VCaP (cell line): ENCODE measurements around the gene CNOT11.
A peak's percentile ranks its signal among the peaks of the same experiment; 100 is the strongest.

ENCODE experiments used
- H3K27ac ChIP-seq: fragments of 450-650 bp; 2 replicates; pipeline ENCODE4 v1.5.1; 2017
- TF ChIP-seq, protein P1 (sequence below): fragments of 450-650 bp; conservative IDR thresholded peaks from 2 replicates; pipeline ENCODE4 v1.5.1; 2017; ENCODE audit warnings: mild to moderate bottlenecking, moderate library complexity

CNOT11 gene

DNA sequence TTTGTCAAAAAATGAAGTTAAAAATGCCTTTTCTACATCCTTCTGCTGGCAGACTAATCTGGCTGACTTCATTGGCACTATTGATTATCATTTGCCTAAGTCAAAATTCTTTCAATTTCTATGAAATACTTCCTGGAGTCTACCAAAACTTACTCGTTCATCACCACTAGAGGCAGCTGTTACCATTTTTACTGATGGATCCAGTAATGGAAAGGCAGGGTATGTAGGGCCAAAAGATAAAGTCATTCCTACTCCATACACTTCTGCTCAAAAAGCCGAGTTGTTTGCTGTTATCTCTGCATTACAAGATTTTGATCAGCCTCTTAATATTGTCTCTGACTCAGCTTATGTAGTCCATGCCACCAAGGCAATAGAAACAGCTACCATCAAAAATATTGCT, 12.0 kb upstream of the CNOT11 start:
- peak overlapping the region; percentile 96 for H3K27ac ChIP-seq
- TF ChIP-seq, protein P1, sequence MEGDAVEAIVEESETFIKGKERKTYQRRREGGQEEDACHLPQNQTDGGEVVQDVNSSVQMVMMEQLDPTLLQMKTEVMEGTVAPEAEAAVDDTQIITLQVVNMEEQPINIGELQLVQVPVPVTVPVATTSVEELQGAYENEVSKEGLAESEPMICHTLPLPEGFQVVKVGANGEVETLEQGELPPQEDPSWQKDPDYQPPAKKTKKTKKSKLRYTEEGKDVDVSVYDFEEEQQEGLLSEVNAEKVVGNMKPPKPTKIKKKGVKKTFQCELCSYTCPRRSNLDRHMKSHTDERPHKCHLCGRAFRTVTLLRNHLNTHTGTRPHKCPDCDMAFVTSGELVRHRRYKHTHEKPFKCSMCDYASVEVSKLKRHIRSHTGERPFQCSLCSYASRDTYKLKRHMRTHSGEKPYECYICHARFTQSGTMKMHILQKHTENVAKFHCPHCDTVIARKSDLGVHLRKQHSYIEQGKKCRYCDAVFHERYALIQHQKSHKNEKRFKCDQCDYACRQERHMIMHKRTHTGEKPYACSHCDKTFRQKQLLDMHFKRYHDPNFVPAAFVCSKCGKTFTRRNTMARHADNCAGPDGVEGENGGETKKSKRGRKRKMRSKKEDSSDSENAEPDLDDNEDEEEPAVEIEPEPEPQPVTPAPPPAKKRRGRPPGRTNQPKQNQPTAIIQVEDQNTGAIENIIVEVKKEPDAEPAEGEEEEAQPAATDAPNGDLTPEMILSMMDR, result peak; percentile 66

DNA sequence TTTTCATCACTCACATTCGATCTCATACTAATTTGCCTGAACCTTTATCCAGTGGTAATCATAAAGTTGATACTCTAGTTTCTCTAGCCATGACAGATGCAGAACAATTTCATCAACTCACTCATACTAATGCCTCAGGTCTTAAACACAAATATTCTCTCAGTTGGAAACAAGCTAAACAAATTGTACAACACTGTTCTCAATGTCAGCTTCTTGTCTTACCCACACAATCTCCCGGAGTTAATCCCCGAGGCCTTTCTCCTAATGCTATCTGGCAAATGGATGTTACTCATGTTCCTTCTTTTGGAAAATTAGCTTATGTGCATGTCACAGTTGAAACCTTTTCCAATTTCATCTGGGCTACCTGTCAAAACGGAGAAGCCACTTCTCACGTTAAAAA, 11.5 kb upstream of the CNOT11 start:
- TF ChIP-seq, protein P1, result no peak
- H3K27ac ChIP-seq, result peak overlapping the region; percentile 96

DNA sequence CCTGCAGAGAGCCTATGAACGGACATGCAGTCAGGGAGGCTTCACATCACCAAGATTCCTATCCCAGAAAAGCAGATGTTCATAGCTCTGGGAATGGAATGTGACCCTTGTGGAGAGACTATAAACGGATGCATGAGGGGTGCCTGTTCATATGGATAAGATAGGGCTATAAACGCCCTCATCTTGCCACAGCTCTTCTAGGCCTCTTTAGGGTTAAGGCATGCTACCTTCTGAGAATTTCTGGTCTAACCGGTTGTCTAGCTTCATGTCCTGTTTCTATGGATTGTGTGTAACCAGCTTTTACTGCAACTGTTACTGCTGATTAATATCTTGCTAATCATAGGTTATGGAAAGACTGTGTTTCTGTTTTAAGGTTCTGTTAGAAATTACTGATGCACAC, 8.3 kb upstream of the CNOT11 start:
- peak overlapping the region; percentile 98 for H3K27ac ChIP-seq

DNA sequence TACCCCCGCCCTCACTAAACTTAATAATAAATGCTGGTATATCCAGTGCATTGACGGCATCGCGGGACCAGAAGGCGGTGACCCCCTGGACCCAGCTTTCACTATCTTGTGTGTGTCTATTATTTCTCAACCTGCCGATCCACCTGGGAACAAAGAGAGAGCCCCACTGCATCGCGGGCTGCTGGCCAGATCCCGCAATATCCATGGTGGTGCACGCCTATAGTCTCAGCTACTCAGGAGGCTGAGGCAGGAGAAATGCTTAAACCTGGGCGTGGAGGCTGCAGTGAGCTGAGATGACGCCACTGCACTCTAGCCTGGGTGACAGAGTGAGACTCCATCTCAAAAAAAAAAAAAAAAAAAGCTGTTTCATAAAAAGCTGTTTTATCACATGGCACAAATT, 7.8 kb upstream of the CNOT11 start:
- H3K27ac ChIP-seq, result peak overlapping the region; percentile 98

DNA sequence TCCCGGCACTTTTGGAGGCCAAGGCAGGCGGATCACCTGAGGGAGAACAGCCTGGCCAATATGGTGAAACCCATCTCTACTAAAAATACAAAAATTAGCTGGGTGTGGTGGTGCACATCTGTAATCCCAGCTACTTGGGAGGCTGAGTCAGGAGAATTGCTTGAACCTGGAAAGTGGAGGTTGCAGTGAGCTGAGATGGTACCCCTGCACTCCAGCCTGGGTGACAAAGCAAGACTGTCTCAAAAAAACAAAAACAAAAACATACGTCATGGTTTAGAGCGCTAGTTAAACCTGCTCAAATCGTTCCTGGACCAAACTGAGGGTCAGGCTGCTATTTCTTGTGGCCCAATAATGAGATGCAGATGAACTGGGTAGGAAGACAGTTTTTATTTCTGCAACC, 7.2 kb upstream of the CNOT11 start:
- H3K27ac ChIP-seq, result peak overlapping the region; percentile 98

DNA sequence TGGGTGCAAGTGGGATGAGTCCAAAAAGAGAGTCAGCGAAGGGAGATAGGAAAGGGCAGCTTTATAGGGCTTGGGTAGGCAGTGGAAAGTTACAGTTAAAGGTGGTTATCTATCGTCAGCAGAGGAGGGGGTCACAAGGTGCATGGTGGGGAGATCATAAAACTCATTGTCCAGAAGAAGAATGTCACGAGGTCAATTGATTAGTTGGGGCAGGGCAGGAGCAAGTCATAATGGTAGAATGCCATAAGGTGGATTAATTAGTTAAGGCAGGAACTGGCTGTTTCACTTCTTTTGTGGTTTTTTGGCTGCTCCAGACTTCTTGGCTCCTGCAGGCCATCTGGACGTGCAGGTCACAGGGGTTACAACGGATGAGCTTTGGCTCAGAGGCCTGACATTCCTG, 3.9 kb upstream of the CNOT11 start:
- peak overlapping the region; percentile 98 for H3K27ac ChIP-seq

DNA sequence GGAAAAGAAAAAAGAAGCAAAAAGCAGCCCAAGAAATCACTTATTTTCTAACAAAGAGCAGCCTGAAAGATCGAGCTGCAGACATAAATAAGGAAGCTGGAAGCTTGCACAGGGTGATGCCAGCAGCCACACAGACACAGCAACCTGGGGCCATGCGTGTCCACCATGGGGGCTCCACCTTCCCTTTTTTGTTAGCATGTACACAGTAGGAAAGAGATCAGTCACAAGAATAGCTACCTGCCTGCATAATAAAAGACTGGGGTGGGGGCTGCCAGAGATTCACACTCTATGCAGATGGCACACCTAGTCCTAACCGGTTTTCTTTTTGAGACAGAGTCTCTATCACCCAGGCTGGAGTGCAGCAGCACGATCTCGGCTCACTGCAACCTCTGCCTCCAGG, 2.9 kb upstream of the CNOT11 start:
- TF ChIP-seq, protein P1, result no peak
- H3K27ac ChIP-seq, result peak overlapping the region; percentile 98

DNA sequence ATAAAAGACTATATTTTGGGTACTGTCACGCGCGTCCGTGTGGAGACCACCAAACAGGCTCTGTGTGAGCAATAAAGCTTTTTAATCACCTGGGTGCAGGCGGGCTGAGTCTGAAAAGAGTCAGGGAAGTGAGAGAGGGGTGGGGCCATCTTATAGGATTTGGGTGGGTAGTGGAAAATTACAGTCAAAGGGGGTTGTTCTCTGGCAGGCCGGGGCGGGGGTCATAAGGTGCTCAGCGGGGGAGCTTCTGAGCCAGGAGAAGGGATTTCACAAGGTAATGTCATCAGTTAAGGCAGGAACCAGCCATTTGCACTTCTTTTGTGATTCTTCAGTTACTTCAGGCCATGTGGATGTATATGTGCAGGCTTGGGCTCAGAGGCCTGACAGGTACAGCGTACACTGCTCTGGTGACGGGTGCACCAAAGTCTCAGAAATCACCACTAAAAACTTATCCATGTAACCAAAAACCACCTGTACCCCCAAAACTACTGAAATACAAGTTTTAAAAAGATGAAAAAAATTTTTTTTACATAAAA, 1.4 kb upstream of the CNOT11 start:
- peak overlapping the region; percentile 98 for H3K27ac ChIP-seq

DNA sequence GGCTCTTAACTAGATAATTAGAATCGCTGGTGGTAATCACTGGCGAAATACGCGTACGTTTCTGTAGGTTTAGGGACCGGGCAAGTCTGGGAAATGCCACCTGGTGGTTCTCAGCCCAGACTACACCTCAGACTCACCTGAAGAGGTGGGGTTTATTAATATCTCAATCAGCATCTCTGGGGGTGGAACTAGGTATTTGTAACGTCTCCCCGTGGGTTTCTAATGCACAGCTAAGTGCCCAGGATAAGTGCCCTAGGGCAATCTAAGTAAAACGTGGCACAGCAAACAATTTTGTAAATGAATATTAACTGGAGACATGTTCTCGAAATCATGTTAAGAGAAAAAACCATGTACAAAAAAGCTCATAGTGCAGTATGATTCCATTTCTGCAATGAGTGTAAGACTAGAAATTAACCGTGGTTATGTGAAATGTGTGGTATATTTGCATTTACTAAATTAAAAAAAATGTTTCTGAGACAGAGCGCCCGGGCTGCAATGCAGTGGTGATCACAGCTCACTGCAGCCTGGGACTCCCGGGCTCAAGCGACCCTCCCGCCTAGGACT, 760 bp upstream of the CNOT11 start:
- H3K27ac ChIP-seq, result peak overlapping the region; percentile 98
- TF ChIP-seq, protein P1, result peak; percentile 83

DNA sequence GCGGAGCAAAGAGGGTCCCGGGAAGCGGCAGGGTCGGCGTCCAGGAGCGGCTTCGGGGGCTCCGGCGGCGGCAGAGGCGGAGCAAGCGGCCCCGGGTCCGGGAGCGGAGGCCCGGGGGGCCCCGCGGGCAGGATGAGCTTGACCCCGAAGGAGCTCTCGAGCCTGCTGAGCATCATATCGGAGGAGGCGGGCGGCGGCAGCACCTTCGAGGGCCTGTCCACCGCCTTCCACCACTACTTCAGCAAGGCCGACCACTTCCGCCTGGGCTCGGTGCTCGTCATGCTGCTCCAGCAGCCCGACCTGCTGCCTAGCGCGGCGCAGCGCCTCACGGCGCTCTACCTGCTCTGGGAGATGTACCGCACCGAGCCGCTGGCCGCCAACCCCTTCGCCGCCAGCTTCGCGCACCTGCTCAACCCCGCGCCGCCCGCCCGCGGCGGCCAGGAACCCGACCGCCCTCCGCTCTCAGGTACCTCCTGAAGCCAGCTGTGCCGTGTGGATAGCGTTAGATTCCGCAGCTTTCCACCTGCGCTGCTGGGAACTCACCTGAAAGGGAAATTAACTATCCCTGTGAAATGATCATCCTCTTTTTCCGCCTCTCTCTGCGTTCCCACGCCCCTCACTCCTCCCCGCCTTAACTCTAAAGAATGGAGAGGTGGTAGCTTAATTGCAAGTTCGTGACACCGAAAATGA, 472 bp downstream of the CNOT11 start:
- peak overlapping the region; percentile 98 for H3K27ac ChIP-seq
- TF ChIP-seq, protein P1, result no peak
